ENCODE results near the gene TBC1D5.
"Not testable (repeated sequence)": the region's sequence is repeated elsewhere in the genome, so short reads cannot be mapped to it uniquely, and the experiment has no call there.

Gene TBC1D5

GRCh38 chr3:17133632-17134545 lies 608.5 kb downstream of the TBC1D5 start:
- DNase-seq (ENCODE audit: low read depth), result no peak

- DNase-seq (ENCODE audit: low read depth), result no peak
These were observed 609.9 kb downstream of the TBC1D5 start for GRCh38 chr3:17132286-17133115.

GRCh38 chr3:17130956-17131355 lies 611.5 kb downstream of the TBC1D5 start:
- no peak for DNase-seq (ENCODE audit: low read depth)

GRCh38 chr3:17129556-17129955 lies 612.9 kb downstream of the TBC1D5 start:
- no peak for DNase-seq (ENCODE audit: low read depth)

GRCh38 chr3:17128671-17129070 lies 613.8 kb downstream of the TBC1D5 start:
- DNase-seq (ENCODE audit: low read depth), result not testable (repeated sequence)

- DNase-seq (ENCODE audit: low read depth), result no peak
These were observed 616.5 kb downstream of the TBC1D5 start for GRCh38 chr3:17125738-17126442.

GRCh38 chr3:17122758-17123157 lies 619.7 kb downstream of the TBC1D5 start:
- no peak for DNase-seq (ENCODE audit: low read depth)

- no peak for DNase-seq (ENCODE audit: low read depth)
These were observed 621.1 kb downstream of the TBC1D5 start for GRCh38 chr3:17121336-17121735.

GRCh38 chr3:17120115-17120514 lies 622.3 kb downstream of the TBC1D5 start:
- no peak for DNase-seq (ENCODE audit: low read depth)

- no peak for DNase-seq (ENCODE audit: low read depth)
These were observed 623.0 kb downstream of the TBC1D5 start for GRCh38 chr3:17119201-17120072.

- DNase-seq (ENCODE audit: low read depth), result no peak
These were observed 623.7 kb downstream of the TBC1D5 start for GRCh38 chr3:17118771-17119170.

- no peak for DNase-seq (ENCODE audit: low read depth)
These were observed 626.3 kb downstream of the TBC1D5 start for GRCh38 chr3:17116007-17116600.

- DNase-seq (ENCODE audit: low read depth), result no peak
These were observed 627.2 kb downstream of the TBC1D5 start for GRCh38 chr3:17115186-17115585.

- no peak for DNase-seq (ENCODE audit: low read depth)
These were observed 630.8 kb downstream of the TBC1D5 start for GRCh38 chr3:17111586-17111985.

- DNase-seq (ENCODE audit: low read depth), result no peak
These were observed 631.6 kb downstream of the TBC1D5 start for GRCh38 chr3:17110660-17111396.
